ENCODE measurements around the gene ABLIM2. TPM values are rescaled to one million over a fixed set of nuclear protein-coding genes. Genes with fewer than 3 reads are reported as not detected.

ABLIM2 gene
- total and polyA plus RNA-seq, 2 donors (not counting 1 experiment from before 2014, with no cell fraction given): 3.3 to 79.0 TPM

- no peak for DNase-seq
- H3K4me3 Mint-ChIP-seq: no peak overlapping the region
- WGBS (ENCODE audit: insufficient coverage): 52% methylated on average over 6 of the region's 8 CpGs
- Histone ChIP-seq H3K27ac (ENCODE audit: low read length in 2 of 2) (no peak overlapping the region), H3K4me2 (replicated peaks; ENCODE audit: low read depth, low read length, poor library complexity, severe bottlenecking) (no peak overlapping the region), H3K79me2 (ENCODE audit: control insufficient read depth, insufficient read depth, low read length) (no peaks in the 10 kb centered on the region), H3K36me3 (replicated peaks in 1 of 2; ENCODE audit: control extremely low read depth in 1 of 2, control insufficient read depth in 1 of 2, extremely low read depth in 1 of 2, insufficient read depth in 2 of 2, low read length in 1 of 2) (no peaks in the 10 kb centered on the region), H3K4me1 (ENCODE audit: control insufficient read depth in 2 of 2, insufficient read depth in 2 of 2, low read length in 2 of 2) (no peaks in the 10 kb centered on the region), H3K9me3 (ENCODE audit: control extremely low read depth in 1 of 3, control insufficient read depth in 2 of 3, insufficient read depth in 1 of 3, low read length in 2 of 3) (no peaks in the 10 kb centered on the region), H3K9ac (ENCODE audit: low read length) (no peak overlapping the region), H3K4me3 (ENCODE audit: control extremely low read depth in 1 of 5, extremely low read depth in 1 of 5, insufficient read depth in 1 of 5, low read depth in 2 of 5, low read length in 4 of 5) (no peak overlapping the region), H3K27me3 (replicated peaks in 1 of 4; ENCODE audit: control extremely low read depth in 1 of 4, control insufficient read depth in 3 of 4, insufficient read depth in 4 of 4, low read length in 3 of 4) (no peaks in the 10 kb centered on the region), H4K20me1 (ENCODE audit: control insufficient read depth, insufficient read depth, low read length, poor library complexity, severe bottlenecking) (no peaks in the 10 kb centered on the region), H2AFZ (ENCODE audit: insufficient read depth, low read depth, low read length, poor library complexity, severe bottlenecking) (no peak overlapping the region)
- POLR2A ChIA-PET: no interaction called here
- CTCF ChIA-PET: no interaction called here
- no peaks in the 10 kb centered on the region for H3K27me3 Mint-ChIP-seq
- TF ChIP-seq CTCF (IDR thresholded peaks at IDR 0.05) (no peak), EZH2 (IDR thresholded peaks at IDR 0.05; ENCODE audit: borderline replicate concordance, insufficient read depth, low read depth, low read length, poor library complexity, severe bottlenecking) (no peak)
- no peaks in the 10 kb centered on the region for H3K9me3 Mint-ChIP-seq (ENCODE audit: insufficient read depth)
- ATAC-seq (ENCODE audit: low read depth): no peak
- no peak overlapping the region for H3K27ac Mint-ChIP-seq
- peaks cover 11% of the 10 kb centered on the region for H3K4me1 Mint-ChIP-seq
- intact Hi-C loops (cut with micrococcal nuclease): no loop called here
These were observed 35.2 kb downstream of the ABLIM2 start for GRCh38 chr4:8123389-8123788.

- 86% methylated on average over 7 of the region's 10 CpGs for WGBS (ENCODE audit: insufficient coverage)
- ATAC-seq (ENCODE audit: low read depth) (no peak), DNase-seq (no peak)
- no peaks in the 10 kb centered on the region for H3K9me3 Mint-ChIP-seq (ENCODE audit: insufficient read depth)
- H3K27me3 ChIP-seq (replicated peaks in 1 of 4; ENCODE audit: control extremely low read depth in 1 of 4, control insufficient read depth in 3 of 4, insufficient read depth in 4 of 4, low read length in 3 of 4): no peaks in the 10 kb centered on the region
- no peak overlapping the region for H3K9ac ChIP-seq (ENCODE audit: low read length)
- H3K79me2 ChIP-seq (ENCODE audit: control insufficient read depth, insufficient read depth, low read length): no peaks in the 10 kb centered on the region
- H3K9me3 ChIP-seq (ENCODE audit: control extremely low read depth in 1 of 3, control insufficient read depth in 2 of 3, insufficient read depth in 1 of 3, low read length in 2 of 3): peaks cover 0 to 3% (median 0%) of the 10 kb centered on the region in 3 donors
- CTCF ChIA-PET: no interaction called here
- TF ChIP-seq CTCF (IDR thresholded peaks at IDR 0.05) (no peak), EZH2 (IDR thresholded peaks at IDR 0.05; ENCODE audit: borderline replicate concordance, insufficient read depth, low read depth, low read length, poor library complexity, severe bottlenecking) (no peak)
- H3K36me3 ChIP-seq (replicated peaks in 1 of 2; ENCODE audit: control extremely low read depth in 1 of 2, control insufficient read depth in 1 of 2, extremely low read depth in 1 of 2, insufficient read depth in 2 of 2, low read length in 1 of 2): no peaks in the 10 kb centered on the region
- no peak overlapping the region for H3K4me3 Mint-ChIP-seq
- H3K4me1 ChIP-seq (ENCODE audit: control insufficient read depth in 2 of 2, insufficient read depth in 2 of 2, low read length in 2 of 2): no peaks in the 10 kb centered on the region
- H2AFZ ChIP-seq (ENCODE audit: insufficient read depth, low read depth, low read length, poor library complexity, severe bottlenecking): no peak overlapping the region
- H3K27ac ChIP-seq (ENCODE audit: low read length in 2 of 2): no peak overlapping the region
- H3K4me3 ChIP-seq (ENCODE audit: control extremely low read depth in 1 of 5, extremely low read depth in 1 of 5, insufficient read depth in 1 of 5, low read depth in 2 of 5, low read length in 4 of 5): no peak overlapping the region
- intact Hi-C loops (cut with micrococcal nuclease): no loop called here
- POLR2A ChIA-PET: no interaction called here
- no peaks in the 10 kb centered on the region for H3K27me3 Mint-ChIP-seq
- H4K20me1 ChIP-seq (ENCODE audit: control insufficient read depth, insufficient read depth, low read length, poor library complexity, severe bottlenecking): no peaks in the 10 kb centered on the region
- H3K27ac Mint-ChIP-seq: no peak overlapping the region
- no peak overlapping the region for H3K4me2 ChIP-seq (replicated peaks; ENCODE audit: low read depth, low read length, poor library complexity, severe bottlenecking)
- peaks cover 11% of the 10 kb centered on the region for H3K4me1 Mint-ChIP-seq
These were observed 35.9 kb downstream of the ABLIM2 start for GRCh38 chr4:8122746-8123145.
